NK-92 (cell line): Measurements from ENCODE around the gene CAPN1.

Source experiments
- DNase-seq: peaks from one replicate; lab custom pipeline; 2025; ENCODE audit not compliant: unreplicated experiment; lab: John Stamatoyannopoulos, UW

The CAPN1 gene

DNA sequence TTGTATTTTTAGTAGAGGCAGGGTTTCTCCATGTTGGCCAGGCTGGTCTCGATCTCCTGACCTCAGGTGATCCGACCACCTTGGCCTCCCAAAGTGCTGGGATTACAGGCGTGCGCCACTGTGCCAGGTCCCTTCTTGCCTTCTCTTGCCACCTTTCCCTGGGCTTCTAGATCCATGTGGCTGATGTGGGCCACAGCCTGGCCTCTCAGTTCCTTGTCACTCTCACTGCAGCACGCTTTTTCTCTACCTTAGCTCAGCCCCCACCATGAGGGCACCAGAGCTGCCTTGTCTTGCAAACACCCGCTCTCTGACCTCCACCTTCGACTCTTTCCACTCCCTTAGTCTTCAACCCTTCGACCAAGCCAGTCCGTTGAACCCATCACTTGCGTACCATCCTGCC is 7.5 kb downstream of the CAPN1 start:
- DNase-seq: no peak

DNA sequence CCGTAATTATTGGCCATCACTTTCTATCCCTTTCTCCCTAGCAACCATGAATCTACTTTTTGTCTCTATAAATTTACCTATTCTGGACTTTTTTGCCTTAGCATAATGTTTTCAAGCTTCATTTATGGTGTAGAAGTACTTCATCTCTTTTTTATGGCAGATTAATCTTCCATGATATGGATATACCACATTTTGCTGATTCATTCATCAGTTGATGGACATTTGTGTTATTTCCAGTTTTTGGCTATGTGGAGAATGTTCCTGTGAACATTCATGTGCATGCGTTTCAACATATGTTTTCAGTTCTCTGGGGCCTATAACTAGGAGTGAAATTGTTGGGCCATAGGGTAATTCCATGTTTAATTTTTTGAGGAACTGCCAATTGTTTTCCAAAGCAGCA is 12.8 kb downstream of the CAPN1 start:
- DNase-seq: no peak

- DNase-seq: no peak
These were observed 22.4 kb downstream of the CAPN1 start for GRCh38 chr11:65204143-65204542.

GRCh38 chr11:65204646-65205601 is 23.2 kb downstream of the CAPN1 start:
- no peak for DNase-seq

GRCh38 chr11:65205602-65205967 is 23.9 kb downstream of the CAPN1 start:
- DNase-seq: no peak

- no peak for DNase-seq
These were observed 24.7 kb downstream of the CAPN1 start for GRCh38 chr11:65206441-65206841.

DNA sequence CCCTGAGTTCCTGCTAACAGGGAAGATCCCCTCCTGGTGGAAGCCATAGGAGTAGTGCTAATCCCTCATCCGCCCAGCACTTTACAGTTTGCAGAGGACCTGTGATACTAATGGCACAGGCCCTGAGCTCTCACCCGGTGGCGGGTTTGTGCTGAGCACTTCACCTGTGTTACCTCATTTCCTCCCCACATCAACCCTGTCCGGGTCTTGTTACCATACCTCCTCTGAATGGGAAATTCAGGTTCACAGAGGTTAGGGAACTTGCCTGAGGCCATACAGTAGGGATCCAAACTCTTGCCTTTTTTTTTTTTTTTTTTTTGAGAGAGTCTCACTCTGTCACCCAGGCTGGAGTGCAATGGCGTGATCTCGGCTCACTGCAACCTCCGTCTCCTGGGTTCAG is 25.2 kb downstream of the CAPN1 start:
- DNase-seq: no peak

DNA sequence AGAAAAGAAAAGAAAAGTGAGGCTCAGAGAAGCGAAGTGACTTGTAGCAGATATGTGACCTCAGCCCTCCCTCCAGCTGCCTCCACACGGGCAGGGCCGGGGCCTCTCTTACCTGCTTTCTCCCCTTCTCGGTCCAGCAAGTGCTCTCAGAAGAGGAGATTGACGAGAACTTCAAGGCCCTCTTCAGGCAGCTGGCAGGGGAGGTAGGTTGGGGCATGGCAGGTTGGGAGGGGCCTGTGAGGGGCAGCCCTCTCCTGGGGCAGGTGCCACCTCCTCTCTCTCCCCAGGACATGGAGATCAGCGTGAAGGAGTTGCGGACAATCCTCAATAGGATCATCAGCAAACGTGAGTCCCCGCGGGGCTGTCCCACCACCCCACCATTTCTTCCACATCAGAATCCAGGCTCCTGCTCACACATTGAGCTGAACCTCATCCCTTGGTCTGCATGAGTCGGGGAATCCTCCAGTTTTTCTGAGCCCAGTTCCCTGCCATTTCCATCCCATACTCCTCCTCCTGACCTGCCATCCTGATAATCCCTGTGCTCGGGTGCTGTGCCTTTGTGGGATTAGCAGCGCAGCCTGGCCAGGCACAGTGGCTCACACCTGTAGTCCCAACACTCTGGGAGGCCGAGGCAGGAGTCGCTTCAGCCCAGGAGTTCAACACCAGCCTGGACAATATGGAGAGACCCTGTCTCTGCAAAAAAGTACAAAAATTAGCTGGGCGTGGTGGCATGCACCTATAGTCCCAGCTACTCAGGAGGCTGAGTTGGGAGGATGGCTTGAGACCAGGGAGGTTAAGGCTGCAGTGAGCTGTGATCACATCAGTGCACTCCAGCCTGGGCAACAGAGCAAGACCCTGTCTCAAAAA is 26.4 kb downstream of the CAPN1 start:
- DNase-seq: no peak

- DNase-seq: no peak
These were observed 27.3 kb downstream of the CAPN1 start for GRCh38 chr11:65208785-65209710.

- DNase-seq: no peak
These were observed 28.1 kb downstream of the CAPN1 start for GRCh38 chr11:65209711-65210360.

GRCh38 chr11:65210361-65210731 is 28.6 kb downstream of the CAPN1 start:
- DNase-seq: no peak

DNA sequence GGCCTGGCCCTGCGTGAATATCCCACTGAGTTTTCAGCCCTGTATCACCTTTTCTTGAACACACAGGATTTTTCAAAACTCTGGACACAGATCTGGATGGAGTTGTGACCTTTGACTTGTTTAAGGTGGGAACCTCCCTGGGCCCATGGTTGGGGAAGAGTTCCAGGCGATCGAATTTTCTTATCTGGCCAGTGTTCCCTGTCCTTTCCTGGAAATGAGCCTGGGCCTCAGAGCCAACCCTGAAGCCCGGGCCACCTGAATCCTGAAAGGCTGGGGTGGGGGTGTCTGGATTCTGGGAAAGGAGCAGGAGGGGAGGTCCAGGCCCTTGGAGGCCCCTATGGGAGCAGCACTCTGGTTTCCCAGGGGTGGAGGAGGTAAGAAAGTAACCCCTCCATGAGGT is 29.0 kb downstream of the CAPN1 start:
- DNase-seq: no peak

DNA sequence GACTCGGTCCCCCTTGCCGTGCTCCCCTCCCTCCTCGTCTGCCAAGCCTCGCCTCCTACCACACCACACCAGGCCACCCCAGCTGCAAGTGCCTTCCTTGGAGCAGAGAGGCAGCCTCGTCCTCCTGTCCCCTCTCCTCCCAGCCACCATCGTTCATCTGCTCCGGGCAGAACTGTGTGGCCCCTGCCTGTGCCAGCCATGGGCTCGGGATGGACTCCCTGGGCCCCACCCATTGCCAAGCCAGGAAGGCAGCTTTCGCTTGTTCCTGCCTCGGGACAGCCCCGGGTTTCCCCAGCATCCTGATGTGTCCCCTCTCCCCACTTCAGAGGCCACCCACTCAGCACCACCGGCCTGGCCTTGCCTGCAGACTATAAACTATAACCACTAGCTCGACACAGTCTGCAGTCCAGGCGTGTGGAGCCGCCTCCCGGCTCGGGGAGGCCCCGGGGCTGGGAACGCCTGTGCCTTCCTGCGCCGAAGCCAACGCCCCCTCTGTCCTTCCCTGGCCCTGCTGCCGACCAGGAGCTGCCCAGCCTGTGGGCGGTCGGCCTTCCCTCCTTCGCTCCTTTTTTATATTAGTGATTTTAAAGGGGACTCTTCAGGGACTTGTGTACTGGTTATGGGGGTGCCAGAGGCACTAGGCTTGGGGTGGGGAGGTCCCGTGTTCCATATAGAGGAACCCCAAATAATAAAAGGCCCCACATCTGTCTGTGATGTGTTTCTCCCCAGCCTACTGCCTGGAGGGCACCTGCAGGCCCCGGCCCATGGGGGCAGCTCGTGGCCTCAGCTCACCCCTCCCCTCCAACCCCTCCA is 29.8 kb downstream of the CAPN1 start:
- DNase-seq: no peak

GRCh38 chr11:65212226-65212801 is 30.6 kb downstream of the CAPN1 start:
- DNase-seq: no peak

DNA sequence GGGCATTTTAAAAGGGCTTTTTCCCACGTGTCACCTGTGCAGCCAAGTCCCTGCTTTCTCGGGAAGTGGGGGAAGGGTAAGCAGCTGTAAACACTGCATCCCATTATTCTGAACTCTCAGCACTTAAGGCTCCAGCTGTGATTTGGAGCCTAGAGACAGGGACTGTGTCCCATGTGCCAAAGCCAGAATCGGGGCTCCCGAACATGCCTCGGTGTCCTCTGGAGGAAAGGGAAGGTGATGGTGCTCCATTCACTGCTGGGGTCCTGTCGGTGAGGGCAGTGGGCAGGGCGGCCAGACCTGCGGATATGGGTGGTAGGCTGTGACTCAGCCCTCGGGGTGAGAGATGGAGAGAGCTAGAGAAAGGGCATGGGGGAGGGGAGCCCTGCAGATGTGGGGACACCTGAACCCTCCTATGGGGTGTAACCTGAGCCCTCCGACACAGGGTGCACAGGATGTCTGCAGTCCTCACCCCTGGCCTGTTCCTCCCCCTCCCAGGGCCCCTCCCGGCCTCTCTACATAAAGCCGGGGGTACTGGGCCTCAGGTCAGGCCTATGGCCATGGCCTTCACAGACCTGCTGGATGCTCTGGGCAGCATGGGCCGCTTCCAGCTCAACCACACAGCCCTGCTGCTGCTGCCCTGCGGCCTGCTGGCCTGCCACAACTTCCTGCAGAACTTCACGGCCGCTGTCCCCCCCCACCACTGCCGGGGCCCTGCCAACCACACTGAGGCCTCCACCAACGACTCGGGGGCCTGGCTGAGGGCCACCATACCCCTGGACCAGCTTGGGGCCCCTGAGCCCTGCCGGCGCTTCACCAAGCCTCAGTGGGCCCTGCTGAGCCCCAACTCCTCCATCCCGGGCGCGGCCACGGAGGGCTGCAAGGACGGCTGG is 31.8 kb downstream of the CAPN1 start:
- DNase-seq: no peak

DNA sequence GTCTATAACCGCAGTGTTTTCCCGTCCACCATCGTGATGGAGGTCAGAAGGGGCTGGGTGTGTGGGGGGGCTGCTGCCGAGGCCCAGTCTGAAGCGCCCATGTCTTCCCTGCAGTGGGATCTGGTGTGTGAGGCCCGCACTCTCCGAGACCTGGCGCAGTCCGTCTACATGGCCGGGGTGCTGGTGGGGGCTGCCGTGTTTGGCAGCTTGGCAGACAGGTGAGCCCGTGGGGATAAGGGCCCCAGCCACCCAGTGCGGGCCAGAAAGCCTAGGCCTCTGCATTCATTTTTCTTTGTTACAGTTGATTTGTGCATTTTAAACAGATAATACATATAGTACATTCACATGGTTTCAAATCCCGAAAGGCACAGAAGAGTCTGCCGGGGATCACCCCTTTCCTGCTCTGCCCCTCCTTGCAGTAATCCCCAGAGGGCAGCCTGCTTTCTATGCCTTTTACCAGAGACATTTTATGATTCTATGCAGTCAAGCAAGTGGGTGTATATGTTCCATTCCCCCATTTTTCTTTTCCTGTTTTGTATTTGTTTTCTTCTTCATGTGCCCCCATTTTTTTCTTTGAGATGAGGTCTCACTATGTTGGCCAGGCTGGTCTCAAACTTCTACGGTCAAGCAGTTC is 32.6 kb downstream of the CAPN1 start:
- DNase-seq: no peak

DNA sequence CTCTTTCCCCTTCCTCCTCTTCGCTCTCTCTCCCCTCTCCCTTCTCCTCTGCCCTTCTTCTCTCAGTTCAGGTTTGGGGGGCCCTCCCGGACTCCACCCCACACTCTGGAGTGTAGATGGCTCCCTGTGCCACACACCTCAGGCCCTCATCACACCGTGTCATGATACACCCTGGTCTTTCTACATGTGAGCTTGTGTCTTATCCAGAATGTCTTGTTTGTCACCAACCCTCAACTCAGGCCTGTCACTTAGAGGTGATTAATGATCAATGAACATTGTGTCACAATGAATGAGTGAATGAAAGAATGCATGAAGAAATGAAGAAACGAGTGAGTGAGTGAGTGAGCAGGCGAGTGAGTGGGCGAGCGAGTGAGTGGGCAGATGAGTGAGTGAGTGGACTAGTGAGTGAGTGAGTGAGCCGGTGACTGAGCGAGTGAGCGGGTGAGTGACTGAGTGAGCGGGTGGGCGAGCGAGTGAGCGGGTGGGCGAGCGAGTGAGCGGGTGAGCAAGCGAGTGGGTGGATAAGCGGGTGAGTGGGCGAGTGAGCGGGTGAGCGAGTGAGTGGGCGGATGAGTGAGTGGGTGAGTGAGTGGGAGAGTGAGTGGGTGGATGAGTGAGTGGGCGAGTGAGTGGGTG is 33.8 kb downstream of the CAPN1 start:
- DNase-seq: no peak
